Mesenteric fat pad (tissue), 1 donor: ENCODE data around the gene VPS29. TPM values are rescaled to one million over a fixed set of nuclear protein-coding genes. Genes with fewer than 3 reads are reported as not detected.

Source experiments
- DNase-seq: peaks from one replicate; pipeline ENCODE4 v3.0.0-alpha.2; 2020; ENCODE audit warnings: low spot score
- total RNA-seq: library from RNA; stranded (reverse); fragmentation: NEBNext Ultra II Directional; extraction: Animal tissue kit (Norgen Biotek cat#: 25700); gene quantifications from one replicate; pipeline ENCODE4 v1.2.1, GENCODE V29; 2021
- donor health status: DM: yes; HTN: yes; CAD: no.

The VPS29 gene
- total RNA-seq, 1 donor from 2014 or later = 110 TPM

GRCh38 chr12:110451263-110451662, 50.6 kb downstream of the VPS29 start:
- no peak for DNase-seq

GRCh38 chr12:110449799-110450497, 52.0 kb downstream of the VPS29 start, which contains the start of gene ARPC3:
ARPC3 (minus strand) TSS chr12:110450337; CDS start chr12:110450260, 77 bp downstream.
- peak; percentile 98 for DNase-seq

GRCh38 chr12:110444455-110444854, 57.5 kb downstream of the VPS29 start:
- no peak for DNase-seq

Other genes with a start within 250 kb of the VPS29 start
- gene ATP2A2, start 220.9 kb downstream of the VPS29 start, total RNA-seq = 232 TPM
- gene ANAPC7, start 98.4 kb downstream of the VPS29 start, total RNA-seq = 47.1 TPM
- 187 TPM for gene ARPC3, start 51.8 kb downstream of the VPS29 start, total RNA-seq
- gene GPN3, start 33.9 kb downstream of the VPS29 start, total RNA-seq = 24.1 TPM
- gene FAM216A, start 33.3 kb downstream of the VPS29 start, total RNA-seq = 6.6 TPM
- 0.90 TPM for gene RAD9B, start 220 bp upstream of the VPS29 start, total RNA-seq
- 29.9 TPM for gene PPTC7, start 81.2 kb upstream of the VPS29 start, total RNA-seq
- gene TCTN1, start 112.0 kb upstream of the VPS29 start, total RNA-seq = 22.7 TPM
- 4.2 TPM for gene HVCN1, start 187.0 kb upstream of the VPS29 start, total RNA-seq
- gene PPP1CC, start 240.8 kb upstream of the VPS29 start, total RNA-seq = 101 TPM